CD4-positive, alpha-beta T cell treated with Interleukin-15 for 4 hours (primary cell): ENCODE results near the gene UBXN7.
"Not testable (repeated sequence)": the region's sequence is repeated elsewhere in the genome, so short reads cannot be mapped to it uniquely, and the experiment has no call there.

Experiments
- DNase-seq: peaks from one replicate; pipeline ENCODE4 v3.0.0-alpha.2; 2020; ENCODE audit warnings: low spot score

The UBXN7 gene

GRCh38 chr3:196355668-196356067, 76.6 kb downstream of the UBXN7 start:
- DNase-seq = no peak

GRCh38 chr3:196354132-196354531, 78.1 kb downstream of the UBXN7 start:
- DNase-seq = no peak

- no peak for DNase-seq
Measured at GRCh38 chr3:196351541-196351940, 80.7 kb downstream of the UBXN7 start.

- no peak for DNase-seq
Measured at GRCh38 chr3:196350067-196350466, 82.2 kb downstream of the UBXN7 start.

- DNase-seq = no peak
Measured at GRCh38 chr3:196348698-196349097, 83.5 kb downstream of the UBXN7 start.

GRCh38 chr3:196344663-196345062, 87.6 kb downstream of the UBXN7 start:
- DNase-seq = no peak

GRCh38 chr3:196343917-196344316, 88.3 kb downstream of the UBXN7 start:
- not testable (repeated sequence) for DNase-seq

- DNase-seq = no peak
Measured at GRCh38 chr3:196341137-196341536, 91.1 kb downstream of the UBXN7 start.

- no peak for DNase-seq
Measured at GRCh38 chr3:196340466-196340865, 91.8 kb downstream of the UBXN7 start.

GRCh38 chr3:196339493-196340254, 92.6 kb downstream of the UBXN7 start:
- no peak for DNase-seq

- no peak for DNase-seq
Measured at GRCh38 chr3:196339044-196339443, 93.2 kb downstream of the UBXN7 start.

GRCh38 chr3:196336319-196337145, 95.7 kb downstream of the UBXN7 start:
- no peak for DNase-seq

- DNase-seq = no peak
Measured at GRCh38 chr3:196335503-196335948, 96.7 kb downstream of the UBXN7 start.

GRCh38 chr3:196334982-196335381, 97.2 kb downstream of the UBXN7 start:
- no peak for DNase-seq

- no peak for DNase-seq
Measured at GRCh38 chr3:196332168-196332567, 100.1 kb downstream of the UBXN7 start.

- no peak for DNase-seq
Measured at GRCh38 chr3:196327405-196327804, 104.8 kb downstream of the UBXN7 start.

GRCh38 chr3:196326936-196327335, 105.3 kb downstream of the UBXN7 start:
- no peak for DNase-seq

- no peak for DNase-seq
Measured at GRCh38 chr3:196323691-196324090, 108.5 kb downstream of the UBXN7 start.

- no peak for DNase-seq
Measured at GRCh38 chr3:196323016-196323415, 109.2 kb downstream of the UBXN7 start.

- DNase-seq = no peak
Measured at GRCh38 chr3:196321162-196321561, 111.1 kb downstream of the UBXN7 start.

GRCh38 chr3:196320137-196320536, 112.1 kb downstream of the UBXN7 start:
- no peak for DNase-seq

GRCh38 chr3:196317687-196318467, 114.3 kb downstream of the UBXN7 start, which contains the start of gene DYNLT2B:
DYNLT2B (minus strand) TSS chr3:196318240; CDS start chr3:196318152, 88 bp downstream.
- peak; percentile 88 for DNase-seq
